ENCODE results near the gene C14orf180. TPM values are rescaled to one million over a fixed set of nuclear protein-coding genes. Genes with fewer than 3 reads are reported as not detected.

Gene C14orf180
- total RNA-seq, 1 experiment from 2014 or later = not detected

- BruUV-seq (replicated peaks) = no TSS peak
- no peak for ATAC-seq
- POLR2A ChIA-PET (ENCODE audit: unreplicated experiment) = no interaction called here
- H3K9ac ChIP-seq (ENCODE audit: low read length) = no peak overlapping the region
- H2AFZ ChIP-seq (ENCODE audit: low read length) = no peak overlapping the region
- H3K4me1 ChIP-seq (ENCODE audit: insufficient read depth, low read length) = no peaks in the 10 kb centered on the region
- H3K79me2 ChIP-seq (ENCODE audit: low read length) = no peaks in the 10 kb centered on the region
- CTCF ChIA-PET = interaction anchor here (0.6 kb wide), 1 partner anchor 293 kb away, joined by 3 read pairs; no protein-coding TSS in a partner anchor
- no peak overlapping the region for H3K4me2 ChIP-seq (ENCODE audit: low read length)
- H3K9me3 ChIP-seq (ENCODE audit: low read length) = no peaks in the 10 kb centered on the region
- H3K36me3 ChIP-seq (ENCODE audit: low read depth, low read length) = no peaks in the 10 kb centered on the region
- no peaks in the 10 kb centered on the region for H3F3A ChIP-seq (ENCODE audit: low read length, unreplicated experiment)
- no peaks in the 10 kb centered on the region for H3K9me2 ChIP-seq (replicated peaks; ENCODE audit: low read length)
- no peak for DNase-seq
- no peaks in the 10 kb centered on the region for H4K20me1 ChIP-seq (ENCODE audit: low read length)
- H3K4me3 ChIP-seq (ENCODE audit: low read length) = no peak overlapping the region
- peaks cover 91% of the 10 kb centered on the region for H3K27me3 ChIP-seq (ENCODE audit: low read length)
- no peak for TF ChIP-seq CTCF (conservative IDR thresholded peaks at IDR 0.05; ENCODE audit: low read depth, low read length)
- no peak overlapping the region for H3K27ac ChIP-seq (ENCODE audit: low read length)
- intact Hi-C loops (cut with micrococcal nuclease) = no loop called here
Observed at GRCh38 chr14:104558231-104559027, 21.1 kb upstream of the C14orf180 start.

- no peak overlapping the region for H3K4me3 ChIP-seq (ENCODE audit: low read length)
- H3K9ac ChIP-seq (ENCODE audit: low read length) = no peak overlapping the region
- DNase-seq = no peak
- no peaks in the 10 kb centered on the region for H3K36me3 ChIP-seq (ENCODE audit: low read depth, low read length)
- H3K79me2 ChIP-seq (ENCODE audit: low read length) = no peaks in the 10 kb centered on the region
- ATAC-seq = no peak
- no peaks in the 10 kb centered on the region for H3F3A ChIP-seq (ENCODE audit: low read length, unreplicated experiment)
- no peaks in the 10 kb centered on the region for H3K9me3 ChIP-seq (ENCODE audit: low read length)
- H3K27me3 ChIP-seq (ENCODE audit: low read length) = peaks cover 84% of the 10 kb centered on the region
- intact Hi-C loops (cut with micrococcal nuclease) = no loop called here
- H3K4me2 ChIP-seq (ENCODE audit: low read length) = no peak overlapping the region
- TF ChIP-seq CTCF (conservative IDR thresholded peaks at IDR 0.05; ENCODE audit: low read depth, low read length) (no peak), EZH2phosphoT487 (IDR thresholded peaks at IDR 0.05; ENCODE audit: borderline replicate concordance, low read length) (no peak), EZH2 (IDR thresholded peaks at IDR 0.05; ENCODE audit: low read length, unreplicated experiment) (no peak)
- no TSS peak for BruUV-seq (replicated peaks)
- no peaks in the 10 kb centered on the region for H4K20me1 ChIP-seq (ENCODE audit: low read length)
- no peaks in the 10 kb centered on the region for H3K4me1 ChIP-seq (ENCODE audit: insufficient read depth, low read length)
- H3K9me2 ChIP-seq (replicated peaks; ENCODE audit: low read length) = no peaks in the 10 kb centered on the region
- ChIA-PET POLR2A (ENCODE audit: unreplicated experiment) (no interaction called here), CTCF (no interaction called here)
- no peak overlapping the region for H2AFZ ChIP-seq (ENCODE audit: low read length)
- H3K27ac ChIP-seq (ENCODE audit: low read length) = no peak overlapping the region
Observed at GRCh38 chr14:104559028-104559803, 20.3 kb upstream of the C14orf180 start.
